Measurements from ENCODE around the gene CABP2. TPM values are rescaled to one million over a fixed set of nuclear protein-coding genes. Genes with fewer than 3 reads are reported as not detected.
A peak's percentile ranks its signal among the peaks of the same experiment; 100 is the strongest.

CABP2 gene
- total RNA-seq, 3 donors from 2014 or later (not counting 1 experiment from before 2014, with no cell fraction given): not detected

GRCh38 chr11:67508486-67509121 lies 14.6 kb downstream of the CABP2 start:
- peak overlapping the region; percentile 57 for H3K4me3 ChIP-seq (ENCODE audit: low read length)
- intact Hi-C loops (cut with micrococcal nuclease): loop anchor here (1.0 to 10.0 kb wide), 4 partner anchors 106 to 241 kb away; partner anchors contain the start of genes GRK2, POLD4, PPP1CA and TBC1D10C
- no peak for TF ChIP-seq CTCF (IDR thresholded peaks at IDR 0.05)
- H3K4me1 ChIP-seq (ENCODE audit: control insufficient read depth, insufficient read depth, low read length): peaks cover 37% of the 10 kb centered on the region
- WGBS (ENCODE audit: insufficient coverage): under 1% methylated on average over 54 of the region's 57 CpGs
- H3K36me3 ChIP-seq (ENCODE audit: control insufficient read depth, insufficient read depth, low read length): peaks cover 8% of the 10 kb centered on the region
- peak overlapping the region; percentile 97 for H3K27ac ChIP-seq (ENCODE audit: low read length)
- Mint-ChIP-seq H3K4me1 (peaks cover 25 to 44% of the 10 kb centered on the region in 2 donors), H3K4me3 (peak overlapping the region; percentile 83), H3K27ac (peak overlapping the region; percentile 95 to 97), H3K27me3 (ENCODE audit: low read depth in 2 of 2) (peaks cover 7 to 12% of the 10 kb centered on the region in 2 donors), H3K9me3 (no peaks in the 10 kb centered on the region), H3K36me3 (no peaks in the 10 kb centered on the region)
- ATAC-seq (peak; percentile 41 to 66 (median 49)), DNase-seq (peak; percentile 99 to 100)
- H3K27me3 ChIP-seq (ENCODE audit: control insufficient read depth, insufficient read depth, low read length): no peaks in the 10 kb centered on the region
- no peaks in the 10 kb centered on the region for H3K9me3 ChIP-seq (ENCODE audit: control insufficient read depth, insufficient read depth, low read length)

GRCh38 chr11:67507864-67508485 lies 15.3 kb downstream of the CABP2 start, which contains the start of gene CDK2AP2:
Gene CDK2AP2, minus strand, starts transcription at chr11:67508162. Its CDS starts 80 bp downstream, at chr11:67508082.
- peaks cover 27 to 50% of the 10 kb centered on the region in 2 donors for H3K4me1 Mint-ChIP-seq
- Histone ChIP-seq H3K4me3 (ENCODE audit: low read length) (peak within 1 kb of the TSS; percentile 57), H3K9me3 (ENCODE audit: control insufficient read depth, insufficient read depth, low read length) (no peaks in the 10 kb centered on the region), H3K27ac (ENCODE audit: low read length) (peak within 1 kb of the TSS; percentile 97), H3K4me1 (ENCODE audit: control insufficient read depth, insufficient read depth, low read length) (peaks cover 43% of the 10 kb centered on the region), H3K36me3 (ENCODE audit: control insufficient read depth, insufficient read depth, low read length) (peaks cover 8% of the 10 kb centered on the region), H3K27me3 (ENCODE audit: control insufficient read depth, insufficient read depth, low read length) (no peaks in the 10 kb centered on the region)
- H3K27me3 Mint-ChIP-seq (ENCODE audit: low read depth in 2 of 2): peaks cover 7% of the 10 kb centered on the region in 2 donors
- peak within 1 kb of the TSS; percentile 95 to 97 for H3K27ac Mint-ChIP-seq
- H3K9me3 Mint-ChIP-seq: no peaks in the 10 kb centered on the region
- H3K36me3 Mint-ChIP-seq: no peaks in the 10 kb centered on the region
- ATAC-seq (peak; percentile 70 to 88 (median 78)), DNase-seq (peak; percentile 94 to 98)
- TF ChIP-seq CTCF (IDR thresholded peaks at IDR 0.05): no peak
- intact Hi-C loops (cut with micrococcal nuclease): loop anchor here (1.0 to 10.0 kb wide), 4 partner anchors 106 to 241 kb away; partner anchors contain the start of genes GRK2, POLD4, PPP1CA and TBC1D10C
- under 1% methylated on average over 57 of the region's 57 CpGs for WGBS (ENCODE audit: insufficient coverage)
- H3K4me3 Mint-ChIP-seq: peak within 1 kb of the TSS; percentile 83

GRCh38 chr11:67507242-67507863 lies 15.9 kb downstream of the CABP2 start:
- peaks cover 43% of the 10 kb centered on the region for H3K4me1 ChIP-seq (ENCODE audit: control insufficient read depth, insufficient read depth, low read length)
- ATAC-seq: no peak

More at GRCh38 chr11:67507242-67507863, 15.9 kb downstream of the CABP2 start:
- no peaks in the 10 kb centered on the region for H3K36me3 Mint-ChIP-seq
- H3K4me3 Mint-ChIP-seq: peak overlapping the region; percentile 83
- Histone ChIP-seq H3K27ac (ENCODE audit: low read length) (peak overlapping the region; percentile 97), H3K27me3 (ENCODE audit: control insufficient read depth, insufficient read depth, low read length) (no peaks in the 10 kb centered on the region), H3K4me3 (ENCODE audit: low read length) (peak overlapping the region; percentile 57), H3K9me3 (ENCODE audit: control insufficient read depth, insufficient read depth, low read length) (no peaks in the 10 kb centered on the region), H3K36me3 (ENCODE audit: control insufficient read depth, insufficient read depth, low read length) (peaks cover 13% of the 10 kb centered on the region)
- no peak for TF ChIP-seq CTCF (IDR thresholded peaks at IDR 0.05)
- no peaks in the 10 kb centered on the region for H3K9me3 Mint-ChIP-seq
- intact Hi-C loops (cut with micrococcal nuclease): loop anchor here (5.0 to 10.0 kb wide), 3 partner anchors 105 to 240 kb away; partner anchors contain the start of genes GRK2, PPP1CA and TBC1D10C
- WGBS (ENCODE audit: insufficient coverage): 28% methylated on average over 33 of the region's 33 CpGs
- peak overlapping the region; percentile 95 to 97 for H3K27ac Mint-ChIP-seq
- peaks cover 31 to 55% of the 10 kb centered on the region in 2 donors for H3K4me1 Mint-ChIP-seq
- DNase-seq: no peak
- H3K27me3 Mint-ChIP-seq (ENCODE audit: low read depth in 2 of 2): peaks cover 7% of the 10 kb centered on the region in 2 donors
